Stimulated activated CD4-positive, alpha-beta T cell treated with anti-CD3 and anti-CD28 coated beads, Interleukin-12 subunit alpha, Interleukin-12 subunit beta, amount 100 ng/mL, for 48 hours (primary cell): ENCODE measurements around the gene MUL1.
"Not testable (repeated sequence)": the region's sequence is repeated elsewhere in the genome, so short reads cannot be mapped to it uniquely, and the experiment has no call there.

Experiments
- DNase-seq, 3 donors: peaks; one replicate each; pipeline ENCODE4 v3.0.0-alpha.2; 2020; ENCODE audit warnings: low read depth in 2 of 3, low spot score in 1 of 3

Gene MUL1

DNA sequence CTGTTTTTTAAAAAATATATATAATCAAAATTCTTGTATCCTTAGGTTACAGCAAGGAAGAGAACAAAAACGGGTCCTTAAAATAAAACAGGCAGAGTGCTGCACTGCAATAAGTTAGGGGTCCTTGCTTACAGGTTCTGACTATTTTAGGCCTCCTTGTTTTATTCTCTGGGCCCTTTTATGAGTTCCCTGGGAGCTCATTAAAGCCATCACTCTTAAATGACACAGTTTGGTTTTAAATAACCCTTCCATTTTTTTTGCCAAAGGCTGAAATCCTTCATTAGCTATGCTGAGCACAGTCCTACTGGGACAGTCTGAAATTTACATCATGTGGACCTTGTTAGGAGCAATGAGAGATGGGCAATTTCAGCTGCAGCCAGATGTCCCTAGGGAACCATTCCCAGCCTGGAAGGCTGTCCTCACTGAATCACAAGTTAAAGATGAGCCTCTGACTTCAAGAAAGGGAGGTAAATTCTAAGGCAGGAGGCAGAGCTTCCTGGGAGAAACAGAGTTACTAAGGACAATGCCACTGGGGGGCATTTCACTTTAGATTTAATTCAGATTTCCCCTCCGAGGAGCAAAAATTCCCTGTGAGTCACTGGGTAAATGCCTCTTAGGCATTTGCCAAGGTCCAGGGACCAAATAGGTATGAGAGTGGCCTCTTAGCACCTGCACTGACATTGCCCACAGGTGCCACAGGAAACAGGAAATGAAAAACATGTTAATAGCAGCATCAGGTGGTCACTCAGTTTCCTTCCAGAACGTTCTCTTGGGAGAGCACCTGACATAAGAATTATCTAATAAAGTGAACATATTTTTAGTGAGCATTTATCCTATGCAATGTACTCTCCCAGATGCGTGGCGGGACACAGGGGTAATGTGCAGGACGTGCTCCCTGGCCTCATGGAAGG lies 3.8 kb upstream of the MUL1 start:
- no peak for DNase-seq

DNA sequence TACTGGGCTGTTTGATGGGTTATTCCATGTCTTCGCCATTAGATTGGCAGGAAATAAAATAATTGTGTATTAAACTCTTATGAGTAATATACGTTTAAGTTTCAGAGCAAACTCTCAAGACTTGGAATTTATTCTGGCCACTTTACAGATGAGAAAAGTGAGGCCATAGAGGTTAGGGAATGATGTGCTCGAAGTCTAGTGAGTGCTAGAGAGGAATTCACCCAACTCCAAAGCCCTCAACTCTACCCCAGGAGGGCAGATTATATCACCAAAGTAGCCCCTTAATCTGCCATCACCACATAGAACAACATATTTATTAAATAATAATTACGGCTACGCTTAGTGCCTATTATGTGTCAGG lies 440 bp upstream of the MUL1 start:
- no peak for DNase-seq

DNA sequence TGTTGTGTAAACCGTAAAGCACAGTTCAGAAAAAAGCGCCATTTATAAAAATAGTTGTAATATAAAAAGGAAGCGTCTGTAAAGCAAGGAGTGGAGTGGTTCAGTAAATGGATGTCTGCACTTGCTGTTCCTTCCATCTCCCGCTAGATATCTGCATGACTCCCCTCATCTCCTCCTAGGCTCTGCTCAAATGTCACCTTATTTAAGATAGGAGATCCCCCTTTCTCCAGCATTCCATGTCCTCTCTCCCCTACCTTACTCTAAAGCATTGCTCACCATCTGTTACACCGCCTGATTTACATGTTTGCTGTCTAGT lies 745 bp downstream of the MUL1 start:
- no peak for DNase-seq

DNA sequence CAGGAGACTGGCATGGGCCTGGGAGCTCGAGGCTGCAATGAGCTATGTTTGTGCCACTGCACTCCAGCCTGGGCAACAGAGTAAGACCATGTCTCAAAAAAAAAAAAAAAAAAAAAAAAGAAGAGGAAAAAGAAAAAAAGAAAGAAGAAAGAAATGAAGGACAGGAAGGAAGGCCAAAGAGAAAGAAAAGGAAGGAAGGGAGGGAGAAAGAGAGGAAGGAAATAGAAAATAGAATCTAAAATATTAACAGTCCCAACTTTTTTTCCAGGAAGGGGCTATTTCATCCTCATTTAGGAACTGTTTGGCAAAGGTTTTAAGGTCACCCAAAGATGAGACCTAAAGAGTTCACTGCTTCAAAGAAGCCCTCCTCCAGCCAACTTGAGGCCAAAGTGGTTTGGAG lies 2.5 kb downstream of the MUL1 start:
- no peak for DNase-seq

DNA sequence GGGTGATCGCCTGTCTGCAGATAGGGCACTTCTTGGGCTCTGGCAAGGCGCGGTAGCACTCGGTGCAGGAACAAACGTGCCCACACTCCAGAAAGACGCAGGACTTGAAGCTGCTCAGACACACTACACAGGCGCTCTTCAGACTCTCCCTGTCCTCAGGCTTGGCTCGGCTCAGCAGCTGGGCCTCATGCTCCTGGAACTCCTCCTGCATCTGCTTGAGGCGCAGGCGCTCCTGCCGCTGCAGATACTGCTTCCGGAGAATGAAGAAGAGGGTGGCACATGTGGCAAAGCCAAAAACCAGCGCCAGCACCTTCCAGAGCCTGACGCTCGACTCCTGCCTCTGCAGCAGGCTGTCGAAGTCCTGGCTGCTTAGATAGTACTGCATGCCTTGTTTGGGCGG lies 7.2 kb downstream of the MUL1 start:
- no peak for DNase-seq

DNA sequence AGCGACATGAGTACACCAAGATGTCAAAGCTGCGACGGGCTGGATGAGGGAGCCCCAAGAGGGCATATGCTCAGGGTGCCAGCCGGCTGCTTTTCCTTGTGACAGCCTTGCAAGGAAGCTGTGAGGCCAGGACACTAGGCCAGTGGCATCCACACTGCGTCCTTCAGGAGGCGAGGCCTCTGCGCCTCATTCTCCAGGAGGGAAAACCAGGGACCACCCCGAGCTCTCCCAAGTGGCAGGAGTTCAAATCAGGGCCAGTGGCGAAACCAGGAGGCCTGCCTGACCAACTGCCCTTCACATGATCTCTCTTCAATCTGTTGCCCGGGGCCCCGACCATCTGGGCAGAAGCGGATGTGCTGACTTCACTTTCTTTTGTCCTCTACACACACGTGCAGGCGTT lies 8.2 kb downstream of the MUL1 start:
- no peak for DNase-seq

DNA sequence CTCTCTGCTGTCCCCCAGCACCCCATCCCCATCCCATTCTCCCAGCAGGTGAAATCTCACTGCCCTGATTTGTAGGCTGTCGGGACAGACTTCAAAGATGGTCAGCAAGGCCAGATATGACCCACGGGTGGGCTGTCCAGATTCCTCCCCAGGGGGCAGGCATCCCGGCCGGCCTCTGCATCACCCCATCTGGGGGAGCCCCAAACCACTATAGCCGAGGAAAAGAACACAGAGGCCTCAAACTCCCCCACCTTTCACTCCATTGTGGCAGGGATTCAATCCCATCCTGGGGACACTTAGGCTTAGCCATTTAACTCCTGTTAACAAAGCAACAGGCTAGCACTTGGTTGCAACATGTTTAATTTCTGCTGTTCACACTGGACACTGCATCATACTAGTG lies 8.8 kb downstream of the MUL1 start:
- no peak for DNase-seq

DNA sequence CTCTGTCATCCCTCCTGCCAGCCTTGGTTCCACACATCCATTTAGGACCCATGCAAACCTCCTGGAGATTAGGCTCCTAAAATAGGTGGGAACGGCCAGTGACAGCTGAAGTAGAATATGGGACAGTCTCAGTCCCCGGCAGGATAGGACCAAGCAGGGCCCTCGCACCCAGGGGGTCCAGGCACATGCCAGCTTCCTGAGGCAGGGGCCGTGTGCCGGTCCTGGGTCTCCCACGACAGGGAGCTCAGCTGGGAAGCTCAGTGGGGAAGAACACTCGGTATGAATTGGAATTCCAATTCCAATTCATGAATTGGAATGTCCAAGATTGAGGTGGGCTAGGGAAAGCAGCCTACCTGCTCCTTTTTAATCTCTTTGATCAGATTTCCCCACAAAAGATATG lies 9.8 kb downstream of the MUL1 start:
- no peak for DNase-seq

DNA sequence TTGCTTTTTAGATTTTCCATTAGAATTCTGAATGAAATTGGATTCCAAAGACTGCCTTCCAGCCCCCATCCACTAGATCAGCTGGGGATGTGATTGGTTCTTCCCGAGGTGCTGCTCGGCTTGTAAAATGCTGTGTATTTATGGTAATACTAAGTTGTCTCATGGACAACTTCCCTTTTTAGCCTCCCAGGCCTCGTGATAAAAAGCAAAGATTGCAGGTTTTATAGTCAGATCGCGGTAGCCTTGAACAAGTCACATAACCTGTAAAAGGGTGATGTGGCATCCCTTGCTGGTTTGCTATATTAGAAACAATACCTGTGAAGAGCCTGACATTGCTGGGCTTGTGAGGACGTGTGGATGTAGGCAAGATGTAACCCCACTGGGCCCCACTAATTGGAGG lies 10.4 kb downstream of the MUL1 start:
- DNase-seq: no peak

DNA sequence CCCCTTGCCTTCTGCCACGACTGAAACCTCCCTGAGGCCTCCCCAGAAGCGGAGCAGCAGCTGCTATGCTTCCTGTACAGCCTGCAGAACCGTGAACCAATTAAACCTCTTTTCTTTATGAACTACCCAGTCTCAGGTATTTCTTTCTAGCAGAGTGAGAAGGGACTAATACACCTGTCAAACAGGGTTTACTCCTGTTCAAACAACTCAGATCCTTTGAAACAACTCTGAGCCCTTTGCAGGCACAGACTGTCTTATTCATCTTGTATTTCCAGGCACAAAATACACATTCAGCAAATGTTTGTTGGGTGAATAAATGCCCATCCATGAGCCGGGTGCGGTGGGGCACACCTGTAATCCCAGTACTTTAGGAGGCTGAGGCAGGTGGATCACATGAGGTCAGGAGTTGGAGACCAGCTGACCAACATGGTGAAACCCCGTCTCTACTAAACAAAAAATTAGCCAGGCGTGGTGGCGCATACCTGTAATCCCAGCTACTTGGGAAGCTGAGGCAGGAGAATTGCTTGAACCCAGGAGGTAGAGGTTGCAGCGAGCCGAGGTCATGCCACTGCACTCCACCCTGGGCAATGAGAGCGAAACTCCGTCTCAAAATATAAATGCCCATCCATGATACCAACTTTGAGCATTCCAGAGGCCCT lies 11.1 kb downstream of the MUL1 start:
- DNase-seq: not testable (repeated sequence)

DNA sequence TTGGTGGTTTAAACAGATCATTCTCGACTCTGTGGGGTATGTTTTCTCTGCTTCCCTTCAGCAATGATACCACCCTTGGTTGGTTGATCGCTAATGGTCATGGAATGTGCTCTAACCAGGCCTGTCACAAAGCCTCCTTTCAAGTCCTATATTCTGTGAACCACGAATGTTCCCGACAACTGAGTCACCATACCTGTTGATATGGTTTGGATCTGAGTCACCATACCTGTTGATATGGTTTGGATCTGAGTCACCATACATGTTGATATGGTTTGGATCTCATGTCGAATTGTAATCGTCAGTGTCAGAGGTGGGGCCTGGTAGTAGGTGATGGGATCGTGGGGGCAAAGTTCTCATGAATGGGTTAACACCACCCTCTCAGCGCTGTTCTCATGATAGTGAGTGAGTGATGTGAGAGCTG lies 11.7 kb downstream of the MUL1 start:
- DNase-seq: peak in 2 of 3 donors; percentile 26 to 45

DNA sequence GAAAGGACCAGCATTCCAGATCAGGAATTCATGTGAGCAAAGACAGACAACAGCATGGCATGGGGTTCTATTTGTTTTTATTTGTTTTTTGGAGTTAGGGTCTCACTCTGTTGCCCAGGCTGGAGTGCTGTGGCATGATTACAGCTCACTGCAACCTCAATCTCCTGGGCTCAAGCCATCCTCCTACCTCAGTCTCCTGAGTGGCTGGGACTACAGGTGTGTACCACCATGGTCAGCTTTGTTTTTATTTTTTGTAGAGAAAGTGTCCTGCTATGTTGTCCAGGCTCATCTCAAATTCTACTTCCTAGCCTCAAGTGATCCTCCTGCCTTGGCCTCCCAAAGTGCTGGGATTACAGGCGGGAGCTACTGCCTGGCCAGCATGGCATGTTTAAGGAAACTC lies 12.3 kb downstream of the MUL1 start:
- no peak for DNase-seq

DNA sequence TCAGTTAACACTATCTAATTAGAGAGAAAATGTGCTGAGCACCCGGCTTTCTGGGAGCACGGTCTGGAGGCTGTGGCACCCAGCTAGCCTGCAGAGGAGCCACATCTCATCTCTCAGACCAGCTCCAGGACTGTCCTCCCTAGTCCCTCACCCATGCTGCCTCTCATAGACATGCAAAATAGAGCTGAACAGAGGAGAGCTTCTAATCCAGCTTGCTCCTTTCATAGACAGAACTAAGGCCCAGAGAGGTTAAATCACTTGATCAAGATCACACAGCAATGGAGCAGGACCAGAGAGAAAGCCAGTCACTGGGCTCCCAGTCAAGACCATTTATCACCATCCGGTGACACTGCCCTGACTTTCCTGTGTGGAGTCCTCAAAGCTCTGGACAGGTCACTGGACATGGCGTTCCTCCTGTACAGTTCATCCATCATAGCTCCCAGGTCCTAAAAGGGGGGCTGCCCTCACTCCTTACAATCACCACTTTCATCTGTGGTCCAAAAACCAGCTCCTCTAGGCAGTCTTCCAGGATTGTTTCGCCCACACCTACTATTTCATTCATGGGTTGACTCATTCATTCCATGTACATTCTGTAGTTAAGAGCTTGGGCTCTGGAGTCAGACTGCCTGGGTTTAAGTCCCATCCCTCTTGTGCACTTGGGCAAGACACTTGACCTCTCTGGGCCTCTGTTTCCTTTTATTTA lies 13.2 kb downstream of the MUL1 start:
- DNase-seq: no peak

DNA sequence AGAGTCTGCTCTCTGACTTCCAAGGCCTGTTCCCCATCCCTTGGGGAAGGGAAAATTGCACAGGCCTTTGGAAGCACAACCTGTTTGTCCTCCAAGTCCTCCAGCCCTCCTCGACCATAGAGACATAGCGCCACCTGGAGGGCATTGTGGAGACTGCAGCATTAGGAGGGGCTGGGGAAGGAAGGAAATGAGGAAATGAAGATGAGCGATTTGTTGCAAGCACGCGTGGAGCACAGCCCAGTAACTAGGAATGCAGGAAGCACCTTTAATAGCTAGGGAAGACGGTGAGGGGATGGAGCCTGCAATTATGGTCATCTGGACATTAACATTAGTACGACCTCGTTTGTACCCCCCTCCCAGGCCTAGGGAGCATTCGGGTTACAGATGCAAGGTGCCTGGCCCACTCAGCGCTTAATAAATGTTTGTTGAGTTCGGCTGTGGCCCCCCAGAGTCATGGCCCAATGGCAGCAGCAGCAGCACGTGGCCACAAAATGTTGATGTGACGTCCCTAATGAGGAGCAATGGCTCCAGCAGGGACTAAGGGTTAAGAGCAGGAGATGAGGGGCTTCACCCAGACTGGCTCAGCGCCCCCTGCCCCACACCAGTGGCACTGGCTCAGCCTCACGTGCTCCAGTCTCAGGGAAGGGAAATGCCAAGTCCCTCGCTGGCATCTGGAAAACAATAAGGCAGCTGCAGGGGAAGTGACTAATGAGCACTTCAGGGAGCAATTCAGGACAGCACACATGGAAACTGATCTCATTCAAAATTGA lies 13.9 kb downstream of the MUL1 start:
- DNase-seq: peak; percentile 62 to 89 (median 70)

DNA sequence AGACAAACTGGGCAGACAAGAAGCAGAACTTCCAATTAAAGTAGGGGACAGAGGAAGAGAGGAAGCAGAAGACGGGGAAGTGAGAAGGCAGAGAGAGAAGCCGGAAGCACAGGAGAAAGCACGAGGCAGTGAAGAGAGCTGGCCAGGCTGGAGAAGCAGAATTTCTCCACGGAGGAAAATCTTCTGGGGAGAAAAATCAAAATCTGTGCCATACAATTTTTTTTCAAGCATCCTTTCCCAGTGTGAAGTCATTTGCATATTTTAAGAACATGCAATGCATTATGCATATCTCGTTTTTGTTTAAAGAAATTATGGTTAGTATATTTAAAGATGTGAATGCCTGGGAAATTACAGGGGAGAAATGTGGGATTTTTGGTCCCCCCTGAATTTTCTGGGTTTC lies 14.6 kb downstream of the MUL1 start:
- no peak for DNase-seq

DNA sequence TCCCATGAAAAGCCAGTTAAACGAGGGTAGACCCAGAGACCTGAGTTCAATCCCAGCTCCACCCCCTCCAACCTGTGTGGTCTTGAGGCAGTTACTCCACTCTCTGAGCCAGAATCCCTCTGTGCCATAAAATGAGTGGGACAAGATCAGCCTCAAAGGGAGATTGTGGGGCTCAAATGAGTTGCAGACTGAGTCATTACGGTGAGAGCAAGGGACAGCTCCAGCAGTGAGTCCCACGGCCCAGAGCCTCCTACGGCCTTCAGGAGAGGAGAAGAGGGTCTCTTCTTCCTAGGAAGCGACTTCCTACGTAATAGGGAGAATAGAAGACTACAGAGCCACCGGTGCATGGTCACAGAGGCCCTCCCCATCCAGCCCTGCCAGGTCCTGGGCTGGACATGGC lies 15.2 kb downstream of the MUL1 start:
- no peak for DNase-seq

DNA sequence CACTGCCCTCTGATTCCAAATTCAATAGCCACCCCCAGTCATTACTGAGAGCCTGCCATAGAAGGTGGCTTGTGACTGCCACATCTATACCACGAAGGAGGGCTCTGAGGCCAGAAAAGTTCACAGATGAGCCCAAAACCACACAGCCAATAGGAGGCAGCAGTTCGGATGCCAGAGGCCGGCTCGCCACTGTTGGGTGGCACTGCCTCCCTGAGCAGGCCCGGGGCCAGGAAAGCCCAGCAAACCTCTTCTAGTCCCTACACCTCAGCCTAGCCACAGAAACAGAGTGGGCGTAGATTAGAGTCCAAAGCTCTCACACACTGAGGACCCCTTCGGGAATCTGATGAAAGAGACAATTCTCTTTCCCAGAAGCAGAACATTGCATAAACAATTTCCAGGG lies 16.1 kb downstream of the MUL1 start:
- no peak for DNase-seq

DNA sequence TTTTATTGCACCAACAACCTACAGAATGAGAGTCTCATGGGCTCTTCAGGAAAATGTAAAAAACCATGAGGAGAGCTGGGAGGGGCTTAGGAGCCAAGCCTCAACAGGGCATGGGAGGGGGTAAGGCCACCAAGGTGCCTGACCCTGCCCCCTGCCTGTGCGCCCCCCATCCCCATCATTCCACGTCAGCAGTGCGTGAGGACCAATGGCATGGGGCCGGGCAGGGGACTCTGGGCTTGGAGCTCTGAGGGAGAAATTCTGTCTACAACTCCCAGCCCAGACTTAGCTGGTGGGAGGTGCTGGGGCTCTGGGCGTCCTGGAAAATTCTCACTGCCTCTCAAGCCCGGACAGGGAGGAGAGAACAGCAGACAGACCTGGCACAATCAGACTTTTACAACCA lies 16.8 kb downstream of the MUL1 start:
- DNase-seq: no peak

DNA sequence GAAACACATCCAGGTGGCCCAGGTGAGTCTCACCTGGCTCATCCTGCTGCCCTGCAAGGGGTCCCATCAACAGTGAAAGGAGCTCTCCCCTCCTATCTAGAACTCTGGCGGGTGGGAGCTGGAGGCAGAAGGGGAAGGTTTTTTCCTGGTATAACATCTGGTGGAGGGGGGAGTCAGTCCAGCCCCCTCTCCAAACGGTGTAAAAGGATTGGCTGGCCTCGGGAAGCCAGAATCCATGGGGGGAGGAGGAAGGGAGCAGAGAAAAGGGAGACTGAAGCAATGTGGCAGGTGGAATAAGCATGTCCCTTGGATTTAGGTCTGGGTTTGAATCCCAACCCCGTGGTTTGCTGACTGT lies 20.7 kb downstream of the MUL1 start:
- no peak for DNase-seq

DNA sequence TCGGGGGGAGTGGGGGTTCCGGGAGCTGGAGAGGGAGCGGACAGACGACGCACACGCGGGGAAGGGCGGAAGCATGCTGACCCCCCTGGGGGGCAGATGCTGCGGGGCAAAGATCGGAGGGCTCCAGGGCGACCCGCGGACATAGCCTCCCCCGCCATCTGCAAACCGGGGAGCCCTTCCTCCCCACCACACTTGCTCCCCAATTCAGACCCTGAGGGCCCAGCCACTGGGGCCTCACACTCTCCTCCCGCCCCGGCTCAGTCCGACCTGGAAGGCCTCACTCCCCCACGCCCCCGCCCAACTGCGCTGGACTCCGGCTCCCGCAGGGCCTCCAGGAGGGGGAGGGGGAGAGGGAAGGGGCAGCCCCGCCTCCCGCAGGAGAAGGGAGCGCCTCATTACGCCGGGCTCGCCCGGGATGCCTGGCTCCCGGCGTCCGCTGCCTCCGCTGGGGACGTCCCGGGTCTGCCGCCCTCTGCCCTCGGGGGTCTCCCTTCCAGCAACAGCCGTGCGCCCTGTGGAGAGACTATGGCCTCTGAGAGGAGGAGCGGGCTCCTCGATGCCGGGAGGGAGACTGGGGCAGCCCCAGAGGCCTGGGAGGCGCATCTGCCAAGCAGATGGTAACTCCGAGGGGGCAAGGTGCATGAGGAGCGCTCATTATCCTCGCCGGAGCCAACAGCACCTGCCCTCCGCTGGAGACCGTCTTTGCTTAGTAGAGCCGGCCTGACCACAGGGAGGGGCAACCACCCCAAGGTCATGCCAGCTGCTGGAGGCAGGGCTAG lies 21.3 kb downstream of the MUL1 start:
- no peak for DNase-seq
